ENCODE measurements around the gene GGT5.

GGT5 gene

DNA sequence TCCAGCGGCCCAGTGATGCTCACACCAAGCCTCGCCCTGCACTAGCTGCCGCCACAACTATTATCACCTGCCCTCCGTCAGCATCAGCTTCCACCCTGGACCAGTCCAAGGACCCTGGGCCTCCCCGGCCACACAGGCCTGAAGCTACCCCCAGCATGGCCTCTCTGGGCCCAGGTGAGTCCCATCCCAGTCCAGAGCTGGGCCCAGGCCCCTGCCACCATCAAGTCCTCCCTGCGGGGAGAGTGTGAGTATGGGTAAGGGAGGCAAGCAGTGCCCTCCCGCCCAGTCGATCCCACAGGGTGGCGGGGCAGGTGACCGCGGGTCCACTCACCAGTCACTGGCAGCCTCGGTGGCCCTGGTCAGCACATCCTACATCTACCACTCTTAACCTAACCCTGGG is 73.1 kb downstream of the GGT5 start:
- no peak for TF ChIP-seq FOXP2 (optimal IDR thresholded peaks at IDR 0.05; ENCODE audit: borderline replicate concordance, extremely low read depth, extremely low read length, insufficient read depth)
- TF ChIP-seq, protein P1, sequence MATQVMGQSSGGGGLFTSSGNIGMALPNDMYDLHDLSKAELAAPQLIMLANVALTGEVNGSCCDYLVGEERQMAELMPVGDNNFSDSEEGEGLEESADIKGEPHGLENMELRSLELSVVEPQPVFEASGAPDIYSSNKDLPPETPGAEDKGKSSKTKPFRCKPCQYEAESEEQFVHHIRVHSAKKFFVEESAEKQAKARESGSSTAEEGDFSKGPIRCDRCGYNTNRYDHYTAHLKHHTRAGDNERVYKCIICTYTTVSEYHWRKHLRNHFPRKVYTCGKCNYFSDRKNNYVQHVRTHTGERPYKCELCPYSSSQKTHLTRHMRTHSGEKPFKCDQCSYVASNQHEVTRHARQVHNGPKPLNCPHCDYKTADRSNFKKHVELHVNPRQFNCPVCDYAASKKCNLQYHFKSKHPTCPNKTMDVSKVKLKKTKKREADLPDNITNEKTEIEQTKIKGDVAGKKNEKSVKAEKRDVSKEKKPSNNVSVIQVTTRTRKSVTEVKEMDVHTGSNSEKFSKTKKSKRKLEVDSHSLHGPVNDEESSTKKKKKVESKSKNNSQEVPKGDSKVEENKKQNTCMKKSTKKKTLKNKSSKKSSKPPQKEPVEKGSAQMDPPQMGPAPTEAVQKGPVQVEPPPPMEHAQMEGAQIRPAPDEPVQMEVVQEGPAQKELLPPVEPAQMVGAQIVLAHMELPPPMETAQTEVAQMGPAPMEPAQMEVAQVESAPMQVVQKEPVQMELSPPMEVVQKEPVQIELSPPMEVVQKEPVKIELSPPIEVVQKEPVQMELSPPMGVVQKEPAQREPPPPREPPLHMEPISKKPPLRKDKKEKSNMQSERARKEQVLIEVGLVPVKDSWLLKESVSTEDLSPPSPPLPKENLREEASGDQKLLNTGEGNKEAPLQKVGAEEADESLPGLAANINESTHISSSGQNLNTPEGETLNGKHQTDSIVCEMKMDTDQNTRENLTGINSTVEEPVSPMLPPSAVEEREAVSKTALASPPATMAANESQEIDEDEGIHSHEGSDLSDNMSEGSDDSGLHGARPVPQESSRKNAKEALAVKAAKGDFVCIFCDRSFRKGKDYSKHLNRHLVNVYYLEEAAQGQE (IDR thresholded peaks at IDR 0.05; ENCODE audit: insufficient read depth in 1 of 2, low read depth in 2 of 2, low read length in 2 of 2), result no peak
- TF ChIP-seq SIN3A (IDR thresholded peaks at IDR 0.05; ENCODE audit: borderline replicate concordance, insufficient read depth, low read length), result no peak
- TF ChIP-seq POLR2AphosphoS5 (IDR thresholded peaks at IDR 0.05; ENCODE audit: low read depth, low read length), result no peak
- TF ChIP-seq TAF1 (IDR thresholded peaks at IDR 0.05; ENCODE audit: borderline replicate concordance, insufficient read depth, low read length), result no peak

DNA sequence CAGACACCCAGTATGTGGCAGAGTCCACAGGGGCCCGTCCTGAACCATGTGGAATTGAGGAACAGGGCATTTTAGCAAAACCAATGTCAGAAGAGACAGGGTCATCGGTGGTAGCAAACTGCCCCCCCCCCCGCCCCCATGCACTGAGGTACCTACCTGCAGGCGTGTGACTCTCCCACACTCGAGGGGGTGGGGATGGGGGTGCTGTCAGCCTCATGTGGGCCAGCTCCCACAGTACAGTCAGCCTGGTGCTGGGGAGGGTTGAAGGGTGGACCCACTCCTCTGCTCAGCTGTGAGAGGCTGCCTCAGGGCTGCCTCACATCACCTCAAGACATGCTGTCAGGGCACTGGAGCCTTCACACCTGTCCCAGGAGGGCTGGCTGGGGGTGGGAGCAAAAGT is 74.2 kb downstream of the GGT5 start:
- TF ChIP-seq TAF1 (IDR thresholded peaks at IDR 0.05; ENCODE audit: borderline replicate concordance, insufficient read depth, low read length) (no peak), SIN3A (IDR thresholded peaks at IDR 0.05; ENCODE audit: borderline replicate concordance, insufficient read depth, low read length) (no peak), POLR2AphosphoS5 (IDR thresholded peaks at IDR 0.05; ENCODE audit: low read depth, low read length) (no peak)
- TF ChIP-seq, protein P1 (IDR thresholded peaks at IDR 0.05; ENCODE audit: insufficient read depth in 1 of 2, low read depth in 2 of 2, low read length in 2 of 2), result no peak

DNA sequence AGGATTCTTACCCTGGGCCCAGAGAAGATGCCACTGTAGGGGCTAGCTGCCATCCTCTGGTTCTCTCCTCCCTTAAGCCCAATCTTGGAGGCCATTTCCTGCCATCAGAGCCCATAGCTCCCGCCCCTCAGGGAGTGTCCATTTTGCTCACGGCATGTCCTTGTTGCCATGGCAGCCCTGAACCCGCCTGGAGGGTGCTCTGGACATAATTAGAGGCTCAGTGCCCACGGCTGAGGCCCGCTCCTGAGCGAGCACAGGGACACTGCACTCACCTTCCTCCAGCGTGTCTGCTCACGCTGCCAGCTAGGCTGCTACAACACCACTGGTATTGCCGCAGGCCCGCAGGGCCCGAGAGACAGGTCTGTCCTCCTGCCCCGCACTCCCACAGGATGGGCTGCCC is 74.7 kb downstream of the GGT5 start:
- no peak for TF ChIP-seq FOXP2 (optimal IDR thresholded peaks at IDR 0.05; ENCODE audit: borderline replicate concordance, extremely low read depth, extremely low read length, insufficient read depth)
- TF ChIP-seq SIN3A (IDR thresholded peaks at IDR 0.05; ENCODE audit: borderline replicate concordance, insufficient read depth, low read length), result no peak
- TF ChIP-seq, protein P1 (IDR thresholded peaks at IDR 0.05; ENCODE audit: insufficient read depth in 1 of 2, low read depth in 2 of 2, low read length in 2 of 2), result no peak
- TF ChIP-seq TAF1 (IDR thresholded peaks at IDR 0.05; ENCODE audit: borderline replicate concordance, insufficient read depth, low read length), result no peak
- no peak for TF ChIP-seq POLR2AphosphoS5 (IDR thresholded peaks at IDR 0.05; ENCODE audit: low read depth, low read length)
